Heart left ventricle (tissue), 13 donors: Measurements from ENCODE around the gene DIP2C.

Source experiments
- CTCF ChIP-seq, 12 donors: fragments of 200-600 bp; sonication (generic) in 4 of 12; IDR thresholded peaks; one replicate each; pipeline versions ENCODE4 v1.5.0 to v1.8.0; 2018 to 2022; ENCODE audit warnings: antibody characterized with exemption in 12 of 12, mild to moderate bottlenecking in 5 of 12
- POLR2A ChIP-seq, 2 donors: fragments of 450-650 bp; IDR thresholded peaks; one replicate each; pipeline ENCODE4 v1.6.1; 2017; ENCODE audit warnings: antibody characterized with exemption in 2 of 2, mild to moderate bottlenecking in 2 of 2, moderate library complexity in 2 of 2
- donor health status: ischemic (EF 13 %, LVEDD 7.1; RV severe dilation, severe dysfunction).
- donor health status: DM: no; HTN: yes; CAD: no.
- donor health status: DM: no; HTN: no; CAD: no.
- donor health status: ischemic (EF 25% LVEDD 6.9; RV normal size, moderate dysfunction).
- donor health status: ischemic (EF 25% LVEDD 5.7; RV mildly dilated, moderate dysfunction).
- donor health status: ischemic (EF 35%, LVEDD 5.7; RV mildly dilated, moderate dysfunction).
- donor health status: nonischemic (EF 11% LVEDD 7.7; RV severe dilation, severe dysfunction).
- donor health status: DM: yes; HTN: yes; CAD: no.
- donor health status: PGD.
- donor health status: ischemic (EF 29% LVEDD 5.4; RV normal size, mild dysfunction).
- donor health status: nonischemic (EF 23%, LVEDD 6.1; RV moderate dilation, normal function).

DNA sequence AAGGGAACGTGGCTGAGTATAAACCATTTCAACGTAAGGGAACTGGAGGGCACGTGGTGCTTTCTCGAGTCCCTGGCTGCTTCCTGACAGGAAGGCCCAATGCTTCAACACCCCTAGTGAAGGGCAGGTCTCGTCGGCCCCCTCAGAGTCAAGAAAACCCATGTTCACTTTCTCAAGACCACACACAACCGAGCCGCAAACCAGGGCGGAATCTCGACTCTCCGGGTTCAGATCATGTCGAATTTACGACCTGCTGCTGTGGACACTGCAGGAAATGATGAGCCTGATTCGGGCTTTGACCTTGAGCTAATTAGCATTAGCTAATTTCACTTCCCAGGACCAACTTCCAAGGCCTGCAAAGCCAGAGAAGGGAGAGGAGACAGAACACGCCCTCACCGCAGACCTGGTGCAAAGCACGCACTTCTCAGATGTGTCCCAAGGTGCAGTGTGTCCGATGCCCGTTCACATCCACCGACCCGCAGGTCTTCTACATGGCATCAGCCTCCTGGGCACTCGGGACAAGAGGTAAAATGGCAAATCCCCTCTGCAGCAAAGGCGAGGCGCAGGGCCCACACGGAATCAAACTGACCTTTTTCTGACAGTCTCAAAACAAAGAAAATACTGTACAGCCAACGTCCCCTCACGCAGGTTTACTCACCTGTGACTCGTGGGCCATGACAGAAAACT, 94.7 kb downstream of the DIP2C start:
- TF ChIP-seq POLR2A (IDR thresholded peaks at IDR 0.05): no peak
- no peak for TF ChIP-seq CTCF (IDR thresholded peaks at IDR 0.05)
